Measurements from ENCODE around the gene SLC39A1.

The SLC39A1 gene

GRCh38 chr1:153933430-153933829 lies 29.9 kb downstream of the SLC39A1 start:
- Histone ChIP-seq H3K36me3 (ENCODE audit: insufficient read depth, insufficient read length, low read length) (peaks cover 85% of the 10 kb centered on the region), H3K4me3 (ENCODE audit: insufficient read length, low read depth) (no peak overlapping the region), H3K9me3 (ENCODE audit: insufficient read depth, low read length) (no peaks in the 10 kb centered on the region), H3K27me3 (ENCODE audit: insufficient read depth, insufficient read length) (no peaks in the 10 kb centered on the region), H3K9ac (ENCODE audit: insufficient read length, low read depth) (no peak overlapping the region), H3K4me1 (ENCODE audit: insufficient read depth, insufficient read length) (peaks cover 3% of the 10 kb centered on the region)
- DNase-seq (ENCODE audit: low read depth, low spot score), result no peak
- TF ChIP-seq YY1 (IDR thresholded peaks at IDR 0.05; ENCODE audit: insufficient read depth, insufficient read length) (no peak), ZNF274 (IDR thresholded peaks at IDR 0.05; ENCODE audit: low read depth, low read length) (no peak), SUZ12 (IDR thresholded peaks at IDR 0.05; ENCODE audit: extremely low read depth, insufficient read depth, insufficient read length) (no peak)

- TF ChIP-seq SUZ12 (IDR thresholded peaks at IDR 0.05; ENCODE audit: extremely low read depth, insufficient read depth, insufficient read length), result no peak
- no peak for TF ChIP-seq YY1 (IDR thresholded peaks at IDR 0.05; ENCODE audit: insufficient read depth, insufficient read length)
- TF ChIP-seq ZNF274 (IDR thresholded peaks at IDR 0.05; ENCODE audit: low read depth, low read length), result no peak
- peaks cover 3% of the 10 kb centered on the region for H3K4me1 ChIP-seq (ENCODE audit: insufficient read depth, insufficient read length)
- peaks cover 79% of the 10 kb centered on the region for H3K36me3 ChIP-seq (ENCODE audit: insufficient read depth, insufficient read length, low read length)
- no peaks in the 10 kb centered on the region for H3K27me3 ChIP-seq (ENCODE audit: insufficient read depth, insufficient read length)
- no peak overlapping the region for H3K4me3 ChIP-seq (ENCODE audit: insufficient read length, low read depth)
- no peak for DNase-seq (ENCODE audit: low read depth, low spot score)
- H3K9ac ChIP-seq (ENCODE audit: insufficient read length, low read depth), result no peak overlapping the region
- H3K9me3 ChIP-seq (ENCODE audit: insufficient read depth, low read length), result no peaks in the 10 kb centered on the region
These were observed 30.9 kb downstream of the SLC39A1 start for GRCh38 chr1:153932156-153933131.

GRCh38 chr1:153929981-153930948 lies 33.1 kb downstream of the SLC39A1 start:
- H3K36me3 ChIP-seq (ENCODE audit: insufficient read depth, insufficient read length, low read length), result peaks cover 58% of the 10 kb centered on the region

GRCh38 chr1:153929426-153929825 lies 33.9 kb downstream of the SLC39A1 start:
- H3K9ac ChIP-seq (ENCODE audit: insufficient read length, low read depth), result no peak overlapping the region
- no peak for DNase-seq (ENCODE audit: low read depth, low spot score)
- H3K4me1 ChIP-seq (ENCODE audit: insufficient read depth, insufficient read length), result peaks cover 3% of the 10 kb centered on the region
- peaks cover 51% of the 10 kb centered on the region for H3K36me3 ChIP-seq (ENCODE audit: insufficient read depth, insufficient read length, low read length)
- TF ChIP-seq YY1 (IDR thresholded peaks at IDR 0.05; ENCODE audit: insufficient read depth, insufficient read length) (no peak), SUZ12 (IDR thresholded peaks at IDR 0.05; ENCODE audit: extremely low read depth, insufficient read depth, insufficient read length) (no peak), ZNF274 (IDR thresholded peaks at IDR 0.05; ENCODE audit: low read depth, low read length) (no peak)
- no peaks in the 10 kb centered on the region for H3K9me3 ChIP-seq (ENCODE audit: insufficient read depth, low read length)
- no peak overlapping the region for H3K4me3 ChIP-seq (ENCODE audit: insufficient read length, low read depth)
- H3K27me3 ChIP-seq (ENCODE audit: insufficient read depth, insufficient read length), result no peaks in the 10 kb centered on the region

More at GRCh38 chr1:153929981-153930948, 33.1 kb downstream of the SLC39A1 start:
- no peak for DNase-seq (ENCODE audit: low read depth, low spot score)
- Histone ChIP-seq H3K4me3 (ENCODE audit: insufficient read length, low read depth) (no peak overlapping the region), H3K9me3 (ENCODE audit: insufficient read depth, low read length) (no peaks in the 10 kb centered on the region), H3K27me3 (ENCODE audit: insufficient read depth, insufficient read length) (no peaks in the 10 kb centered on the region), H3K4me1 (ENCODE audit: insufficient read depth, insufficient read length) (peaks cover 3% of the 10 kb centered on the region), H3K9ac (ENCODE audit: insufficient read length, low read depth) (no peak overlapping the region)
- TF ChIP-seq ZNF274 (IDR thresholded peaks at IDR 0.05; ENCODE audit: low read depth, low read length) (no peak), YY1 (IDR thresholded peaks at IDR 0.05; ENCODE audit: insufficient read depth, insufficient read length) (no peak), SUZ12 (IDR thresholded peaks at IDR 0.05; ENCODE audit: extremely low read depth, insufficient read depth, insufficient read length) (no peak)

DNA sequence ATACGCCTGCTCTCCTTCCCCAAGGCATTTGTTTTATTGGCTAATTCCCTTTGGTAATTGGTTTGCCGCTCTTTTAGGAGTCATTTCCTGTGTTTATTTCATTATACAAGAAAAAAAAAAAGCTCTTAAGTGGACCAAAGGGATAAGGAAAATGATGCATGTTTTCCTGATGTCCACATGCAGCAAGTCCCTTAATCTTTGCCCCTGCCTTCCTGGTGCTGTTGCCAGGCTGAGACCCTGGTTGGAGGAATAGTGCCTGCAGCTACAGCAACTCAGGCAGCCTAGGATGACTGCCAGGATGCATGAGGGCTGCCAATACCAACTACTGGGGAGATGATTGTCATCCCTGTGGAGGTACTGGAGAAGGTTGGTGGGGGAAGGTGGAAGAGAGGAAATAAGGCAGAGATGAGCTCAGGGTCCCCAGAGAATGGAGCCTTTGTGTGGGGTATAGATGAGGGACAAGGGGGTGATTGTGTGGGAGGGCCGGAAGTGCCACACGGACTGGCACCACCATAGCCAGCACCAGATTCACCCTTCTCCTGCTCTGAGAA lies 34.5 kb downstream of the SLC39A1 start:
- H3K9ac ChIP-seq (ENCODE audit: insufficient read length, low read depth), result no peak overlapping the region
- H3K27me3 ChIP-seq (ENCODE audit: insufficient read depth, insufficient read length), result no peaks in the 10 kb centered on the region
- no peak for DNase-seq (ENCODE audit: low read depth, low spot score)
- no peak overlapping the region for H3K4me3 ChIP-seq (ENCODE audit: insufficient read length, low read depth)
- H3K36me3 ChIP-seq (ENCODE audit: insufficient read depth, insufficient read length, low read length), result peaks cover 46% of the 10 kb centered on the region
- TF ChIP-seq ZNF274 (IDR thresholded peaks at IDR 0.05; ENCODE audit: low read depth, low read length), result no peak
- no peak for TF ChIP-seq SUZ12 (IDR thresholded peaks at IDR 0.05; ENCODE audit: extremely low read depth, insufficient read depth, insufficient read length)
- no peaks in the 10 kb centered on the region for H3K9me3 ChIP-seq (ENCODE audit: insufficient read depth, low read length)
- H3K4me1 ChIP-seq (ENCODE audit: insufficient read depth, insufficient read length), result peaks cover 3% of the 10 kb centered on the region

DNA sequence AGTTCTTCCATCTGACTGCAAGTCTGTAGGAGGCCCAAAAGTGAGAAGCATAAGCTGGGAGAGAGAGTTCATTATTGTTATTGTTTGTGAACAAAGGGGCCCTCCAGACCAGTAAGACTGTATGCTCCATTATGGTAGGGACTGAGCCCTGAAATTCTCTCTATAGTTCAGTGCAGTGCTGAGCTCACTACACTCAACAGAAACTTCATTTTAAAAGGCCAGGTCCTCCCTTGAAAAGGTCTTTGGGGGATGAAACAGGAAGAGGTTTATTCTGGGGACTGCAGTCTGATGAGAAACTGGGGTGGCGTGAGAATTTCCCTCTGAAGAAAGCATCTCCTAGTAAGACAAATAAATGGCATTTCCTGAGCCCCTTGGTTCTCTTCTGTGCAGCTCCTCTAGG lies 35.1 kb downstream of the SLC39A1 start:
- no peak overlapping the region for H3K9ac ChIP-seq (ENCODE audit: insufficient read length, low read depth)
- peaks cover 40% of the 10 kb centered on the region for H3K36me3 ChIP-seq (ENCODE audit: insufficient read depth, insufficient read length, low read length)
- no peak for DNase-seq (ENCODE audit: low read depth, low spot score)
- H3K27me3 ChIP-seq (ENCODE audit: insufficient read depth, insufficient read length), result no peaks in the 10 kb centered on the region
- peaks cover 3% of the 10 kb centered on the region for H3K4me1 ChIP-seq (ENCODE audit: insufficient read depth, insufficient read length)
- no peak overlapping the region for H3K4me3 ChIP-seq (ENCODE audit: insufficient read length, low read depth)
- TF ChIP-seq YY1 (IDR thresholded peaks at IDR 0.05; ENCODE audit: insufficient read depth, insufficient read length) (no peak), SUZ12 (IDR thresholded peaks at IDR 0.05; ENCODE audit: extremely low read depth, insufficient read depth, insufficient read length) (no peak), ZNF274 (IDR thresholded peaks at IDR 0.05; ENCODE audit: low read depth, low read length) (no peak)
- H3K9me3 ChIP-seq (ENCODE audit: insufficient read depth, low read length), result no peaks in the 10 kb centered on the region

Data from NT2/D1 (cell line).